Fibroblast of lung (primary cell): Measurements from ENCODE around the gene CYP11A1. TPM values are rescaled to one million over a fixed set of nuclear protein-coding genes. Genes with fewer than 3 reads are reported as not detected.

Experiments used
- DNase-seq, 2 donors: peaks; one replicate each; pipeline versions ENCODE4 v3.0.0 to v3.0.0-alpha.2; 2010; ENCODE audit warnings: low read depth in 2 of 2
- H2AFZ ChIP-seq: 2 replicates; pipeline ENCODE4 v1.5.1; 2012; ENCODE audit warnings: low read length, control low read depth, inconsistent platforms
- H3K27ac ChIP-seq: 2 replicates; pipeline ENCODE4 v1.5.1; 2011; ENCODE audit warnings: low read length, control low read depth; ENCODE audit not compliant: insufficient read depth
- H3K27me3 ChIP-seq: 2 replicates; pipeline ENCODE4 v1.5.1; 2011; ENCODE audit warnings: mild to moderate bottlenecking, low read length; ENCODE audit not compliant: control insufficient read depth, insufficient read depth
- H3K36me3 ChIP-seq: 2 replicates; pipeline ENCODE4 v1.5.1; 2011; ENCODE audit warnings: low read length; ENCODE audit not compliant: control insufficient read depth, insufficient read depth
- H3K4me1 ChIP-seq: 2 replicates; pipeline ENCODE4 v1.5.1; 2011; ENCODE audit warnings: low read length; ENCODE audit not compliant: control insufficient read depth, insufficient read depth; ENCODE audit errors: extremely low read depth
- H3K4me2 ChIP-seq: 2 replicates; pipeline ENCODE4 v1.5.1; 2011; ENCODE audit warnings: low read length, control low read depth; ENCODE audit not compliant: insufficient read depth; ENCODE audit errors: extremely low read depth
- H3K4me3 ChIP-seq, 4 experiments: fragments of 200-600 bp in 1 of 4; sonication (generic) in 1 of 4; replicated peaks in 1 of 4; 2 replicates each; pipeline ENCODE4 v1.5.1; 2011 to 2016; ENCODE audit warnings: low read length in 4 of 4, low read depth in 3 of 4, mild to moderate bottlenecking in 3 of 4, control low read depth in 2 of 4, inconsistent platforms in 1 of 4, mixed read lengths in 1 of 4; ENCODE audit not compliant: insufficient read depth in 1 of 4; ENCODE audit errors: control extremely low read depth in 1 of 4
- H3K79me2 ChIP-seq: 2 replicates; pipeline ENCODE4 v1.5.1; 2012; ENCODE audit warnings: mild to moderate bottlenecking, low read length, inconsistent platforms; ENCODE audit not compliant: control insufficient read depth, insufficient read depth
- H3K9ac ChIP-seq: 2 replicates; pipeline ENCODE4 v1.5.1; 2011; ENCODE audit warnings: mild to moderate bottlenecking, low read length, control low read depth; ENCODE audit not compliant: insufficient read depth
- H3K9me3 ChIP-seq: 2 replicates; pipeline ENCODE4 v1.5.1; 2012; ENCODE audit warnings: low read depth, low read length; ENCODE audit not compliant: control insufficient read depth, insufficient read depth
- H4K20me1 ChIP-seq: 2 replicates; pipeline ENCODE4 v1.5.1; 2011; ENCODE audit warnings: low read length; ENCODE audit not compliant: control insufficient read depth, insufficient read depth; ENCODE audit errors: extremely low read depth
- CTCF ChIP-seq, 2 donors: IDR thresholded peaks in 1 of 2; conservative IDR thresholded peaks in 1 of 2; 1 replicate in 1 of 2; 2 replicates in 1 of 2; pipeline ENCODE4 v1.5.1; 2011 to 2012; ENCODE audit warnings: low read length in 2 of 2, control low read depth in 1 of 2, inconsistent platforms in 1 of 2, low read depth in 1 of 2, mild to moderate bottlenecking in 1 of 2
- EZH2 ChIP-seq: IDR thresholded peaks from 2 replicates; pipeline ENCODE4 v1.5.1; 2012; ENCODE audit warnings: low read length, control low read depth, mild to moderate bottlenecking; ENCODE audit errors: missing control alignments
- polyA plus RNA-seq, 2 donors: library from polyadenylated mRNA; depleted of rRNA in 1 of 2; stranded (reverse) in 1 of 2; unstranded in 1 of 2; fragments of >200 nt; gene quantifications; 2 replicates each; pipeline ENCODE4 v1.2.1, GENCODE V29; 2011 to 2012; ENCODE audit warnings: missing spikeins in 1 of 2
- total RNA-seq: library from RNA; depleted of rRNA; stranded (reverse); fragments of >200 nt; gene quantifications from 2 replicates; pipeline ENCODE4 v1.2.1, GENCODE V29; 2014

The CYP11A1 gene
- total and polyA plus RNA-seq, 2 donors (not counting 1 experiment from before 2014, with no cell fraction given) = 0.07 to 0.33 TPM

GRCh38 chr15:74337146-74337545 lies 30.3 kb downstream of the CYP11A1 start:
- no peak for DNase-seq
- TF ChIP-seq CTCF (conservative IDR thresholded peaks at IDR 0.05 in 1 of 2, IDR thresholded peaks at IDR 0.05 in 1 of 2; ENCODE audit: low read depth in 1 of 2, low read length in 2 of 2) (no peak), EZH2 (no peak)
- H3K27ac ChIP-seq = no peak overlapping the region

GRCh38 chr15:74336061-74337005 lies 31.1 kb downstream of the CYP11A1 start:
- no peak overlapping the region for H2AFZ ChIP-seq
- DNase-seq = no peak
- TF ChIP-seq EZH2 (no peak), CTCF (conservative IDR thresholded peaks at IDR 0.05 in 1 of 2, IDR thresholded peaks at IDR 0.05 in 1 of 2; ENCODE audit: low read depth in 1 of 2, low read length in 2 of 2) (no peak)

More at GRCh38 chr15:74337146-74337545, 30.3 kb downstream of the CYP11A1 start:
- Histone ChIP-seq H3K79me2 (no peaks in the 10 kb centered on the region), H3K4me2 (no peak overlapping the region), H2AFZ (no peak overlapping the region), H4K20me1 (no peaks in the 10 kb centered on the region), H3K4me3 (no peak overlapping the region), H3K9ac (no peak overlapping the region), H3K27me3 (peaks cover 4% of the 10 kb centered on the region), H3K4me1 (no peaks in the 10 kb centered on the region), H3K36me3 (no peaks in the 10 kb centered on the region), H3K9me3 (no peaks in the 10 kb centered on the region)

DNA sequence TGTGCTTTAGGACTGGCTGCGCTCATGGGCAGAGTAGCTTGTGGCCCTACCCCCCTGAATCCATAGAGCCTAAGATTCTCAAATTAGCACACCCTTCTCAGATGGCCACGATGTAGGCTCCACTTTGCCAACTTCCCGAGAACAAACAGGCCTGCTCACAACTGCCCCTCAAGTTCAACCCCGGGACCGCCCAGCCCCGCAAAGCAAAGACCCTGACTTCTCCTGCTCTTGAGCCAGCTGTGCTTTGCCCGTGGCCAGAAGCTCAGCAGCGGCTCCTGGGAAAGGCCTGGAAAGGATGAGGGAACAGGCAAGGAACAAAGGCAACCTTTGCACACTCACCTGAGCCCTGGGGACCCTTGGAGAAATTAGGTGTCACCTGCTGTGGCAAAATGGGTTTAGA lies 32.0 kb downstream of the CYP11A1 start:
- Histone ChIP-seq H3K27me3 (peaks cover 4% of the 10 kb centered on the region), H3K4me3 (no peak overlapping the region), H3K9me3 (no peaks in the 10 kb centered on the region), H3K27ac (no peak overlapping the region), H2AFZ (no peak overlapping the region), H3K4me2 (no peak overlapping the region), H3K9ac (no peak overlapping the region), H3K4me1 (no peaks in the 10 kb centered on the region), H3K36me3 (no peaks in the 10 kb centered on the region), H4K20me1 (no peaks in the 10 kb centered on the region), H3K79me2 (no peaks in the 10 kb centered on the region)
- TF ChIP-seq CTCF (conservative IDR thresholded peaks at IDR 0.05 in 1 of 2, IDR thresholded peaks at IDR 0.05 in 1 of 2; ENCODE audit: low read depth in 1 of 2, low read length in 2 of 2) (no peak), EZH2 (no peak)
- DNase-seq = no peak

More at GRCh38 chr15:74336061-74337005, 31.1 kb downstream of the CYP11A1 start:
- Histone ChIP-seq H3K4me2 (no peak overlapping the region), H3K4me1 (no peaks in the 10 kb centered on the region), H3K79me2 (no peaks in the 10 kb centered on the region), H3K4me3 (no peak overlapping the region), H4K20me1 (no peaks in the 10 kb centered on the region), H3K9me3 (no peaks in the 10 kb centered on the region), H3K27ac (no peak overlapping the region), H3K9ac (no peak overlapping the region), H3K27me3 (peaks cover 4% of the 10 kb centered on the region), H3K36me3 (no peaks in the 10 kb centered on the region)
